K562 (cell line): ENCODE results near the gene SH2D3A. TPM values are rescaled to one million over a fixed set of nuclear protein-coding genes. Genes with fewer than 3 reads are reported as not detected.
A peak's percentile ranks its signal among the peaks of the same experiment; 100 is the strongest.

Experiments
- CEBPG ChIP-seq, 3 experiments: fragments of 200-800 bp in 1 of 3; sonication (Bioruptor generic) in 1 of 3; sonication (generic) in 1 of 3; formaldehyde crosslinking in 1 of 3; IDR thresholded peaks in 2 of 3; conservative IDR thresholded peaks in 1 of 3; 2 replicates each; pipeline versions ENCODE4 v1.6.1 to v1.8.0; 2016 to 2022; ENCODE audit warnings: missing compliant biosample characterization in 2 of 3, missing genetic modification characterization in 2 of 3, mild to moderate bottlenecking in 1 of 3, missing genetic modification reagents in 1 of 3
- CXXC5 ChIP-seq: fragments of 250-450 bp; sonication (Bioruptor Pico); IDR thresholded peaks from 2 replicates; pipeline ENCODE4 v1.8.0; 2022; ENCODE audit warnings: inconsistent platforms, mild to moderate bottlenecking, moderate library complexity
- DIDO1 ChIP-seq: fragments of 450-650 bp; IDR thresholded peaks from 2 replicates; pipeline ENCODE4 v1.6.1; 2016; ENCODE audit warnings: low read depth, missing biosample characterization, missing genetic modification characterization
- GTF3C2 ChIP-seq: IDR thresholded peaks from 3 replicates; pipeline ENCODE4 v1.6.1; 2011; ENCODE audit warnings: borderline replicate concordance, mild to moderate bottlenecking, moderate library complexity; ENCODE audit not compliant: insufficient read length; ENCODE audit errors: extremely low read depth
- HDGF ChIP-seq: fragments of 450-650 bp; IDR thresholded peaks from 2 replicates; pipeline ENCODE4 v1.6.1; 2016
- NR2C1 ChIP-seq, 2 experiments: fragments of 450-650 bp; IDR thresholded peaks; 2 replicates each; pipeline ENCODE4 v1.6.1; 2017; ENCODE audit warnings: mild to moderate bottlenecking in 2 of 2, antibody characterized with exemption in 1 of 2, inconsistent platforms in 1 of 2, missing compliant biosample characterization in 1 of 2, missing genetic modification characterization in 1 of 2
- POLR2A ChIP-seq: fragments of 450-650 bp; conservative IDR thresholded peaks from 2 replicates; pipeline ENCODE4 v1.6.1; 2016
- RBM22 ChIP-seq: fragments of 200-400 bp; formaldehyde crosslinking; IDR thresholded peaks from 2 replicates; pipeline ENCODE4 v1.6.1; 2018; ENCODE audit warnings: low read length, low read depth; ENCODE audit not compliant: poor library complexity, severe bottlenecking
- RCOR1 ChIP-seq, 2 experiments: IDR thresholded peaks; 2 replicates each; pipeline ENCODE4 v1.6.1; 2012; ENCODE audit warnings: low read depth in 2 of 2, low read length in 2 of 2, borderline replicate concordance in 1 of 2, improper control_type of control experiment in 1 of 2
- SRF ChIP-seq, 2 experiments: fragments of 250-450, 450-650 bp in 1 of 2; sonication (Bioruptor Pico) in 1 of 2; sonication (generic) in 1 of 2; formaldehyde crosslinking; IDR thresholded peaks; 2 replicates each; pipeline versions ENCODE4 v1.5.0 to v1.5.1; 2020 to 2022; ENCODE audit warnings: mild to moderate bottlenecking in 1 of 2, missing genetic modification reagents in 1 of 2
- TEAD4 ChIP-seq, 2 experiments: sonication (generic) in 1 of 2; formaldehyde crosslinking in 1 of 2; IDR thresholded peaks; 2 replicates each; pipeline versions ENCODE4 v1.6.1 to v1.8.0; 2012 to 2022; ENCODE audit warnings: borderline replicate concordance in 1 of 2, inconsistent platforms in 1 of 2, low read length in 1 of 2, mild to moderate bottlenecking in 1 of 2, missing genetic modification reagents in 1 of 2
- TFAM ChIP-seq: fragments of 250-450 bp; sonication (Bioruptor Pico); conservative IDR thresholded peaks from 2 replicates; pipeline ENCODE4 v1.5.0; 2021; ENCODE audit warnings: mild to moderate bottlenecking, moderate library complexity
- TFAP4 ChIP-seq: sonication (generic); formaldehyde crosslinking; IDR thresholded peaks from 2 replicates; pipeline ENCODE4 v1.8.0; 2022; ENCODE audit warnings: missing genetic modification reagents, mild to moderate bottlenecking, moderate library complexity, borderline replicate concordance
- ZNF217 ChIP-seq: sonication (generic); formaldehyde crosslinking; IDR thresholded peaks from 2 replicates; pipeline ENCODE4 v1.8.0; 2022; ENCODE audit warnings: mild to moderate bottlenecking, missing genetic modification reagents
- ZNF263 ChIP-seq: sonication (generic); formaldehyde crosslinking; IDR thresholded peaks from 2 replicates; pipeline ENCODE4 v1.8.0; 2022; ENCODE audit warnings: mild to moderate bottlenecking, missing genetic modification reagents, borderline replicate concordance
- ZNF512 ChIP-seq: IDR thresholded peaks from 2 replicates; pipeline ENCODE4 v1.6.1; 2016; ENCODE audit warnings: missing genetic modification characterization, missing compliant biosample characterization
- ZNF785 ChIP-seq: fragments of 250-450 bp; sonication (Bioruptor Pico); IDR thresholded peaks from 2 replicates; pipeline ENCODE4 v1.4.0; 2020; ENCODE audit warnings: mild to moderate bottlenecking
- polyA plus RNA-seq, 8 experiments: library from polyadenylated mRNA; depleted of rRNA in 4 of 8; stranded (reverse) in 5 of 8; unstranded in 3 of 8; fragments of >200 nt; fragmentation: Nextera tagmentation in 2 of 8; fragmentation: Illumina TruSeq in 1 of 8; extraction: Ambion mirVana in 2 of 8; extraction: Trizol in 1 of 8; gene quantifications; 2 replicates each; pipeline versions ENCODE4 v1.2.1 to v1.2.3, GENCODE V29; 2011 to 2014; ENCODE audit warnings: inconsistent platforms in 1 of 8, missing spikeins in 1 of 8
- total RNA-seq, 7 experiments: library from RNA; depleted of rRNA in 6 of 7; stranded (reverse); fragments of >200 nt in 6 of 7; fragmentation: Illumina TruSeq in 2 of 7; extraction: Trizol in 2 of 7; gene quantifications; 2 replicates each; pipeline versions ENCODE4 v1.2.1 to v1.2.3, GENCODE V29; 2011 to 2021; ENCODE audit warnings: low replicate concordance in 1 of 7
- TF ChIP-seq, protein P1 (sequence below): sonication (generic); formaldehyde crosslinking; IDR thresholded peaks from 2 replicates; pipeline ENCODE4 v1.8.0; 2022; ENCODE audit warnings: mild to moderate bottlenecking, missing genetic modification reagents

SH2D3A gene
- total and polyA plus RNA-seq, 9 of the 15 experiments (the other 6 are each of a cell fraction or from before 2014, with no cell fraction given) = 0.75 to 26.3 (median 8.9) TPM

DNA sequence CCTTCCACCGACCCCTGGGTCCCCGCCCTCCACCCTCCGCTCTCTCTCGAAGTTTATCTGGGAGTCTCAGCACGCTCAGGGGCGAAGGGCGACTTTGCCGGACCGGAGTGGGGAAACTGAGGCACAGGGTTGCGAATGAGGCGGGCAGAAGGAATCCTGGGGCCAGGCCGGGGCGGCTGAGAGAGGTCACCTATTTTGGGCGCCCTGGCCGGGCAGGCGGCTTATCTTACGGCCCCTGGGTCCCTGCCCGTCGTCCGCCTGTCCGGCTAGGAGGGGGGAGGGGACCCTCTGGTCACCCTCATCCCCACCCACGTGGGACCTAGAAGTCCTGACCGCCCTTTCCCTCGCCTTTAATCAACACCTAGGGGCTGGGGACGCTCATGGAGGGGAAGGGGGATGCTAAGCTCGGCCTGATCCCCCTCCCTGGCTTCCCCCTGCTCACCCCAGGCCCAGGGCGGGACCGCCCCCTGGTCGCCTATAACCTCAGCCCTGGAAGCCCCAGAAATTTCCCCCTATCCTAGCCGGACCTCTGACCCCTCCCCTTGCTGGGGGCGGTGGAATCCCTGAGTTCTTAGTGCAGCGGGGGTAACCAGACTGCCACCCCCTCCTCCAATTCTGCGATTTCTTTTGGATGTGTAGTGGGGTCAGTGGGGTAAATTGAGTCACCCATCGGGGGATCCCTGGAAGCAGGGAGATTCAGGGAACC, 27.2 kb downstream of the SH2D3A start (continued):
- TF ChIP-seq ZNF512 (tag) (no peak), TFAM (CRISPR knock-in tag) (no peak), ZNF217 (CRISPR knock-in tag) (no peak), HDGF (no peak), NR2C1 (IDR thresholded peaks at IDR 0.05) (no peak), NR2C1 (tag; IDR thresholded peaks at IDR 0.05) (0 out of 2 replicates have a peak, but pooled peaks have one; percentile 34), CXXC5 (peak; percentile 37), RCOR1 (IDR thresholded peaks at IDR 0.05; ENCODE audit: borderline replicate concordance in 1 of 2, low read depth in 2 of 2, low read length in 2 of 2) (peak in 1 of 2 experiments; percentile 57; a peak in 1 of 4 replicates), ZNF785 (no peak), RBM22 (no peak), TEAD4 (IDR thresholded peaks at IDR 0.05; ENCODE audit: low read length) (no peak), TEAD4 (CRISPR knock-in tag; IDR thresholded peaks at IDR 0.05; ENCODE audit: borderline replicate concordance) (no peak), DIDO1 (tag) (no peak), CEBPG (CRISPR knock-in tag; IDR thresholded peaks at IDR 0.05) (no peak), CEBPG (tag; conservative IDR thresholded peaks at IDR 0.05 in 1 of 2, IDR thresholded peaks at IDR 0.05 in 1 of 2) (no peak), ZNF263 (peak; percentile 94), SRF (CRISPR knock-in tag; IDR thresholded peaks at IDR 0.05) (peak in 1 of 2 experiments; percentile 41; a peak in 1 of 4 replicates), POLR2A (peak; percentile 28; the same call in 1 of the 2 replicates), GTF3C2 (no peak), TFAP4 (CRISPR knock-in tag) (peak; percentile 58; the same call in 1 of the 2 replicates)
- TF ChIP-seq, protein P1, sequence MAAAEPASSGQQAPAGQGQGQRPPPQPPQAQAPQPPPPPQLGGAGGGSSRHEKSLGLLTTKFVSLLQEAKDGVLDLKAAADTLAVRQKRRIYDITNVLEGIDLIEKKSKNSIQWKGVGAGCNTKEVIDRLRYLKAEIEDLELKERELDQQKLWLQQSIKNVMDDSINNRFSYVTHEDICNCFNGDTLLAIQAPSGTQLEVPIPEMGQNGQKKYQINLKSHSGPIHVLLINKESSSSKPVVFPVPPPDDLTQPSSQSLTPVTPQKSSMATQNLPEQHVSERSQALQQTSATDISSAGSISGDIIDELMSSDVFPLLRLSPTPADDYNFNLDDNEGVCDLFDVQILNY (CRISPR knock-in tag) = no peak
